Smooth muscle cell of the brain vasculature (primary cell): ENCODE measurements around the gene DIP2B.

Experiments used
- DNase-seq: peaks from one replicate; pipeline ENCODE4 v3.0.0-alpha.2; 2012; ENCODE audit warnings: low read depth, low spot score

Gene DIP2B

GRCh38 chr12:50574601-50575348 is 70.0 kb downstream of the DIP2B start:
- DNase-seq: no peak

GRCh38 chr12:50579757-50580267 is 75.0 kb downstream of the DIP2B start:
- no peak for DNase-seq

- DNase-seq: no peak
These were observed 75.7 kb downstream of the DIP2B start for GRCh38 chr12:50580436-50580835.

- no peak for DNase-seq
These were observed 76.7 kb downstream of the DIP2B start for GRCh38 chr12:50581226-50582184.

GRCh38 chr12:50584135-50584534 is 79.3 kb downstream of the DIP2B start:
- DNase-seq: no peak

GRCh38 chr12:50589650-50590435 is 85.1 kb downstream of the DIP2B start:
- DNase-seq: no peak

GRCh38 chr12:50590869-50591268 is 86.1 kb downstream of the DIP2B start:
- no peak for DNase-seq

GRCh38 chr12:50595667-50596066 is 90.9 kb downstream of the DIP2B start:
- no peak for DNase-seq

- no peak for DNase-seq
These were observed 92.7 kb downstream of the DIP2B start for GRCh38 chr12:50597200-50598195.

- no peak for DNase-seq
These were observed 93.6 kb downstream of the DIP2B start for GRCh38 chr12:50598321-50598862.

GRCh38 chr12:50599366-50600095 is 94.7 kb downstream of the DIP2B start:
- no peak for DNase-seq

- no peak for DNase-seq
These were observed 95.6 kb downstream of the DIP2B start for GRCh38 chr12:50600364-50600763.

GRCh38 chr12:50603817-50604639 is 99.2 kb downstream of the DIP2B start:
- DNase-seq: no peak

- DNase-seq: no peak
These were observed 99.8 kb downstream of the DIP2B start for GRCh38 chr12:50604640-50604920.

- DNase-seq: no peak
These were observed 102.0 kb downstream of the DIP2B start for GRCh38 chr12:50606675-50607375.

GRCh38 chr12:50609292-50609874 is 104.6 kb downstream of the DIP2B start:
- no peak for DNase-seq

GRCh38 chr12:50610171-50610570 is 105.4 kb downstream of the DIP2B start:
- DNase-seq: no peak
